ENCODE measurements around the gene RAB18.
"Not testable (repeated sequence)": the region's sequence is repeated elsewhere in the genome, so short reads cannot be mapped to it uniquely, and the experiment has no call there.

RAB18 gene

GRCh38 chr10:27504007-27504807, at the start of gene RAB18:
RAB18 (plus strand) TSS chr10:27504304; CDS start chr10:27504370, 66 bp downstream.
- DNase-seq, result peak; percentile 99

DNA sequence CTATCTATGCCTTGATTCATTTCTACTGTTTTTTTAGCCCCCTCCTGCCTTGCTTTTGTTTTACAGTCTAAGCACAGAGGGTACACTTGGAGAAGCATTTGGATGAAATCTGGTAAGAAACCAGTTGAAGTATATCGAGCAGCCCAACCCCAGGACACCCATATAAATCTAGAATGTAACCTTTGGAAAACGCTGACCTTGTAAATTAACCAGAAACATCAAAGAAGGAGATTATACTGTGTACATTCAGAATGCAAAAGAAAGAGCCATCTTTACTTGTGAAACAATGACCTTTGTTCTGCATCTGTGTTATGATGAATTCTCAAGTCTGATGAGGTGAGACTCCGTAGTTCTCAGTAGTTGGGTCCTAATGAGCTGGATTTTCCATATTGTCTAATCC, 49.3 kb upstream of the RAB18 start:
- no peak for DNase-seq

DNA sequence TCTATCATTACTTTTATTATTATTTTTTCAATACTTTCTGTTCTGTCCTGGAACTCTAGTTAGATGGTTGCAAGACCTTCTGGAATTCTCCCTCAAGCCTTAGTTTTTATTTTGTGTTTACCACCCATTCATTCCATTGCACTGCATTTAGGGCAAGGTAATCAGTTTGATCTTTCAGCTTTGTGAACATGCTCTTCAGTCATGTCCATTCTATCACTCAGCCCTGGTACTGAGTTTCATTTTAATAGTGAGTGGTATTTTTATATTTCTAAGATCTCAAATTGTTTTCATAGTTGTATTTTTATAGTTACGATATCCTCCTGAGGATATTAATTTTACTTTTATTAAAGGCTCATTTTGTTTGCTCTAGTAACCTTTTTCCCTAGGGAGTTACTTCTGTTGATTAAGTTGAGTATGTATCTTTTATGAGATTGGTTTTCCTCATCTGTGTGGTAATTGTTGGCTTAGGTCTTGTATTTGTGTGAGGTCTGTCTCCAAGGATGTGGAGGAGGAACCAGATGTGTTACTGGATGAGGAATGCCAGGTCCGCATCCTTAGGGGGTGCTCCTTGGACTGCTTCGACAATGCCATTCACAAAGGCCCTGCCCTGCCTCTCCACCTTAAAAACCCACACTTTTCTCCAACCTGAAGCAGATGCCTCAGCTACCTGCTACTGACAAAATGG, 46.7 kb upstream of the RAB18 start:
- no peak for DNase-seq

DNA sequence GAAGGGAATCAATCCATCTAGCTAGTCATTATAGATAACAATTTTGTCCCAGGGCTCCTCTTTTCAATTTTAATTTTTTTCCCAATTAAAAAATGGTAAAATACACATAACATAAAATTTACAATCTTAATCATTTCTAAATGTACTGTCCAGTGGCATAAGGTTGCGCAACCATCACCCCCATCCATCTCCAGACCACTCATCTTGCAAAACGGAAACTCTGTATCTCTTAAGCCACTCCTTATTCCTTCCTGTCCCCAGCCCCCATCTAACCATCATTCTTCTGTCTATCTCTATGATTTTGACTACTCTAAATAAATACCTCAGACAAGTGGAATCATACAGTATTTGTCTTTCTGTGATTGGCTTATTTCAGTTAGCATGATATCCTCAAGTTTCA, 46.1 kb upstream of the RAB18 start:
- DNase-seq, result no peak

DNA sequence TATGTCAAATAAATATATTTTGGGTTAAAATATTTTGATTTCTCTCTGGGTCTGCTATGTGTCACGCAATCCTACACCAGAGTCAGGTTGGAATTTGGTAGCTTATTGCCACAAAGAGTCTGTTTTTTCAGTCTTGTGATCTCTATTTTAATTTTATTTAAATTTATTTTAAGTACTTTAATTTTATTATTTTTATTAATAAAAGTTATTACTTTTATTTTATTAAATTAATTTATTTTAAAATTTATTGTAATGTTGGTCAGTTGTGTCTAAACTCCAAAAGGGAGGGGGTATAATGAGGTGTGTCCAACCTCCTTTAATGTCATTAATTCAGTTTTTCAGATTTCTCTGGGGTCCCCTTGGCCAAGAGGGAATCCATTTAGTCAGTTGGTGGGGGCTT, 42.8 kb upstream of the RAB18 start:
- no peak for DNase-seq

DNA sequence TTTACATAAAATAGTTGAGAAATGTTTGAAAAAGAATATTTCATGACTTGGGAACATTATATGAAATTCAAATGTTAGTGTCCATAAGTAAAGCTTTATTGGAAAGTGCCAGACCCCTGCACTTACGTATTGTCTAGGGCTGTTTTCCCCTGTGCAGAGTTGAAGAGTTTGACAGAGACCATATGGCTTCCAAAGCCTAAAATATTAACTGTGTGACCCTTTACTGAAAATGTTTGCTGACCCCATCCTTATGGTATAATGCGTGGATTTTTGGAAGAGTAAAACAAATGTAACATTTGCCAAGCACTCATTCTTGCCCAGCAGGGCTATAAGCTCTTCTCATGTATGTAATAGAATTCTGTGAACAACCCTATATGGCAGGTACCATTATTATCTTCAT, 40.1 kb upstream of the RAB18 start:
- no peak for DNase-seq

- DNase-seq, result peak; percentile 1
Observed at GRCh38 chr10:27464993-27465392, 39.1 kb upstream of the RAB18 start.

GRCh38 chr10:27465596-27465995, 38.5 kb upstream of the RAB18 start:
- not testable (repeated sequence) for DNase-seq

- DNase-seq, result no peak
Observed at GRCh38 chr10:27470885-27471284, 33.2 kb upstream of the RAB18 start.

DNA sequence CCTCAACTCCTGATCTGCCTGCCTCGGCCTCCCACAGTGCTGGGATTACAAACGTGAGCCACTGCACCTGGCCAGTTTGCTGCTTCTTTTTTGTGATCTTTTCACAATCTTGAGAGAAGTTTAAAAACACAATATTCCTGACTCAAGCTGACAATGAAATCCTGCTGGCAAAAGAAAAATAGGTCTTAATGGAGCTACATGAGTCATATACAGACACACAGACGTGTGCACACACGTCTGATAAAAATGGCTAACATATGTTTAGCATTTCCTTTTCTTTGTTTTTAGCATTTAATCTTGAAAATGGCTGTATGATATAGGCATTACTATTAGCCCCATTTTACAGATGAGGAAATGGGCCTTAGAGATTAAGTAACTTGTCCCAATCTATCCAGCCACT, 29.4 kb upstream of the RAB18 start:
- no peak for DNase-seq

GRCh38 chr10:27479016-27479415, 25.1 kb upstream of the RAB18 start:
- DNase-seq, result no peak

DNA sequence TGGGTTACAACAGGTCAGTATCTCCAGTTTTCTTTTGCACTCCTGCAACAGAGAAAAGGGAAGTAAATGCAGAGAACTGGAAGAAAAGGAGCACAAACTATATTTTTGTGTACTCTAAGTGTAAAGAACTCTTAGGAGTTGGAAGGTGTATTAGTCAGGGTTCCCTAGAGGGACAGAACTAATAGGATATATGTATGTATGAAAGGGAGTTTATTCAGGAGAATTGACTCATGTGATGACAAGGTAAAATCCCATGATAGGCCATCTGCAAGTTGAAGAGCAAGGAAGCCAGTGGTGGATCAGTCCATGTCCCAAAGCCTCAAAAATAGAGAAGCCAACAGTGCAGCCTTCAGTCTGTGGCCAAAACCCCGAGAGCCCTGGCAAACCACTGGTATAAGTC, 22.6 kb upstream of the RAB18 start:
- no peak for DNase-seq

- no peak for DNase-seq
Observed at GRCh38 chr10:27482984-27483956, 20.8 kb upstream of the RAB18 start.

GRCh38 chr10:27485368-27485767, 18.7 kb upstream of the RAB18 start:
- DNase-seq, result no peak

- no peak for DNase-seq
Observed at GRCh38 chr10:27485986-27486385, 18.1 kb upstream of the RAB18 start.

DNA sequence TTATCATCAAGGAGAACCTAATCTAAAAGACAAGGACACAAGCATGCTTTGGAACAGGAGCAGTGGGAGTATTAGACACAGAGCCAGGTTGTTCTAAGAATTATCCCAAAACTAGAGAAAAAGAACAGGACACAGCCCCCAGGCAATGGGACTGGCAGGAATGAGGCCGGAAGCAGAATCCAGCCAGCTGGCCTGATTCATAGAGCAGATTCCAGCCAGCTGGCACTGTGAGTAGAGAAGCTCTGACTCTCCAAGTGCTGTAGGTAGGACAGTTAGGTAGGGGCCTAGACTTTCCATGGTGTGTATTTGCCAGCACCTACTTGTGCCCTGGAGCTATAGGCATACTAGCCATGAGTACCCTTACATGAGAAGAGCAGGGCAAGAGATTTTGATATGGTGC, 13.3 kb upstream of the RAB18 start:
- DNase-seq, result no peak

GRCh38 chr10:27494116-27494805, 9.8 kb upstream of the RAB18 start:
- no peak for DNase-seq

GRCh38 chr10:27496137-27496536, 8.0 kb upstream of the RAB18 start:
- no peak for DNase-seq

DNA sequence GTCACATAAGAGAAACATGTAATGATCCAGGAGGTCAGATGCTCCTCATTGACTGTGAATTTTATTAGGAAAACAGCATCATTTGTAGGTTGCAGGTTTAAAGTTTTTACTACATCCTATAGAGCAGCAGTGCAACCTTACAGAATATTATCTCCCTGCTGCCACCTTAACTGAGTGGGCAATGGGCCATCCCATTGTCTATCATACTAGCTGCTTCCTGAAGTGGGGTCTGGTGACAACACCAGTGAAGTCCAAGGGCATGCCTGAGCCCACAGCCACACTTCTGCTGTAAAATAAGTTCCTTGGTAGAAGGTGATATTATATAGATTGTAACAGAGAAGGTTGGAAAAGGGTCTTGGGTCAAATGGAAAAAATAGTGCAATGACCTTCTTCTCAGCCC, 4.0 kb upstream of the RAB18 start:
- DNase-seq, result no peak

DNA sequence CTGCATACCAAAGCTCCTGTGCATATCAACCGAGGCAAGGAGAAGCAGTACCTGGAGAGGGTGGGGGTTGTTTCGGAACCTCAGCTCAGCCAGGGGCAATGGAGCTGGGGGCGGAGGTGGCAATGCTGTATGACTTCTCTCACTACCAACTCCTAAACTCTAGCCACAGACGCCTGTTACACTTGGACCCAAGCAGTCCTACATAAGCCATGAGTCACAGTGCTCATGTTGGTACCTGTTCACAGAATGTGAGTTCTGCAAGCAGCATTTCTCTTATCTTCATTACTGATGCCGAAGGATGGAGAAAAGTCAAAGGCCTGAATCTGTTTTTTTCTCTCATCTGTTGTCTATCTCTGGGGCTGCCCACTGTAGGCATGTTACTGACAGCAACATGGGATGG, 3.2 kb upstream of the RAB18 start:
- no peak for DNase-seq

DNA sequence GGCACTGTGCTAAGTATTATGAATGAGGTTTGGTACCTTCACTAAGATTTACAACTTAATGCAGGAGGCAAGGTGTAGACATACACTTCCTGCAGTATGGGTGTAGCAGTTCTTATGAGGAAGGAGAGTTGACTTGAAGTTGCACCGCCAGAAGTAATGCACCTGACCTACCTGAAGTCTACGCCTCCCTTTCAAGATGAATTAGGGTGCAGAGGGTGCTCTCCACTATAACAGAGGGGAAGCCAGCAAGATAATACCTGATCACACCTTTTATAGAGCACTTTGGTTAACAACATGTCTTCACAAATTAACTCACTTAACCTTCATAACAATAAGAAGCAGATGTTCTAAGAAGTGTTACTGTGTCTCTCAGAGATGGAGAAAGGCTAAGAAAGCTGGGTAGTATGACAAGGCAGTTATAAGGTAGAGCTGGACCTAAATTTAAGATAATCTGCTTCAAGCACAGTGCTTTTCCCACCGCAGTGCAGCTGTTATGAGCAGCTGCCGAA, 552 bp upstream of the RAB18 start:
- DNase-seq, result no peak

- DNase-seq, result peak; percentile 30
Observed at GRCh38 chr10:27504808-27505460, 830 bp downstream of the RAB18 start.

Measured in activated CD4-positive, alpha-beta T cell treated with anti-CD3 and anti-CD28 coated beads, Interleukin-10, Interleukin-2, amounts not matched to agents 100 ng/mL and 50 ng/mL, durations not matched to agents 16 hours and 8 hours (primary cell).